ENCODE measurements around the gene ETFDH. TPM values are rescaled to one million over a fixed set of nuclear protein-coding genes. Genes with fewer than 3 reads are reported as not detected.

ETFDH gene
- total and polyA plus RNA-seq, 10 of the 15 experiments (the other 5 are each of a cell fraction or from before 2014, with no cell fraction given), result 10.9 to 30.4 (median 20.6) TPM

DNA sequence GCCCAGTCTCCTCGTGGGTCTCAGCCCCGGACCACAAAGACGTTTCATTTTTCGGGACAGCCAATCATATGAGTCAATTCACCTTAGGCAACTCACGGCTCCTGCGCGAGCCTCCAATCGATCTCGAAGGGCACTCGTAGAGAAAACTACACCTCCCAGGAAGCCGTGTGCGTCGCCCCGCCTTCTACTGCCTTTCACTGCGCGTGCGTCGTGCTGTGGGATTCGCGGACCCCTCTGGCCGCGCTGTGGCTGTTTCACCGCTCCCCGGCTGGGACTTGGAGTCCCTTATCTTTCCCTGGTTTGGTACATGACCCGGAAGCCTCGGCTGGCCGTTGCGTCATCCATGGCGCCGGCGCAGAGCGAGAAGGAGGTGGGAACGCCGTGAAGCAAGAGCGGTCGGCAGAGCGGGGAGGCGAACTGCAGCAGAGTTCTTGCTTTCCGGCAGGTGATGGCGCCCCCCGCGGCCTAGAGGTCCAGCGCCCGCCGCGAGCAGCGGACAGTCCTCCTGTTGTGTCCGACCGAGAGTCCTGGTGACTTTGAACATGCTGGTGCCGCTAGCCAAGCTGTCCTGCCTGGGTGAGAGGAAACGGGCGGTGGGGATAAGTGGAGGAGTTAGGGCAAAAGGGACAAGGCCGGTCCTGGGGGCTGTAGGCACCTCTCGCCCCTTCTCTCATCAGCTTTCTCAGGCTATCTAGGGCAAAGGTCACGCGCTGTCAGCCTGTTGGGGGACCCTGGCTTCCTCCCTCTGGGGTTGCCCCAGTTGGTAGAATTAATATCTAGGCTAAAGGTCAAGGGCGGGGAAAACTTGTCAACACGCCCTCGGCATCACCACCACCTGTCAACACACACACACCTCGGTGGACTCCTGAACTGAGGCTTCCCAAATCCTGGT, at the start of gene ETFDH (continued):
- TF ChIP-seq, protein P1, sequence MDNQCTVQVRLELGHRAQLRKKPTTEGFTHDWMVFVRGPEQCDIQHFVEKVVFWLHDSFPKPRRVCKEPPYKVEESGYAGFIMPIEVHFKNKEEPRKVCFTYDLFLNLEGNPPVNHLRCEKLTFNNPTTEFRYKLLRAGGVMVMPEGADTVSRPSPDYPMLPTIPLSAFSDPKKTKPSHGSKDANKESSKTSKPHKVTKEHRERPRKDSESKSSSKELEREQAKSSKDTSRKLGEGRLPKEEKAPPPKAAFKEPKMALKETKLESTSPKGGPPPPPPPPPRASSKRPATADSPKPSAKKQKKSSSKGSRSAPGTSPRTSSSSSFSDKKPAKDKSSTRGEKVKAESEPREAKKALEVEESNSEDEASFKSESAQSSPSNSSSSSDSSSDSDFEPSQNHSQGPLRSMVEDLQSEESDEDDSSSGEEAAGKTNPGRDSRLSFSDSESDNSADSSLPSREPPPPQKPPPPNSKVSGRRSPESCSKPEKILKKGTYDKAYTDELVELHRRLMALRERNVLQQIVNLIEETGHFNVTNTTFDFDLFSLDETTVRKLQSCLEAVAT (IDR thresholded peaks at IDR 0.05), result peak; percentile 64; the same call in 1 of the 2 replicates
- TF ChIP-seq EP300 (IDR thresholded peaks at IDR 0.05; ENCODE audit: borderline replicate concordance in 1 of 2, control insufficient read depth in 1 of 2, low read depth in 2 of 2, low read length in 2 of 2), result no peak
- no peak for TF ChIP-seq PML (IDR thresholded peaks at IDR 0.05; ENCODE audit: low read length)
- TF ChIP-seq SREBF1 (IDR thresholded peaks at IDR 0.05; ENCODE audit: low read length), result peak; percentile 77
- no peak for TF ChIP-seq MEF2A (IDR thresholded peaks at IDR 0.05; ENCODE audit: insufficient read depth, low read depth, low read length)
- no peak for TF ChIP-seq ZNF622 (IDR thresholded peaks at IDR 0.05)
- TF ChIP-seq CBX5 (IDR thresholded peaks at IDR 0.05; ENCODE audit: low read depth), result peak; percentile 54; the same call in 1 of the 2 replicates
- peak; percentile 19; the same call in 1 of the 2 replicates for TF ChIP-seq SMAD5 (IDR thresholded peaks at IDR 0.05; ENCODE audit: low read depth)
- TF ChIP-seq LARP7 (IDR thresholded peaks at IDR 0.05), result peak; percentile 75
- TF ChIP-seq, protein P2, sequence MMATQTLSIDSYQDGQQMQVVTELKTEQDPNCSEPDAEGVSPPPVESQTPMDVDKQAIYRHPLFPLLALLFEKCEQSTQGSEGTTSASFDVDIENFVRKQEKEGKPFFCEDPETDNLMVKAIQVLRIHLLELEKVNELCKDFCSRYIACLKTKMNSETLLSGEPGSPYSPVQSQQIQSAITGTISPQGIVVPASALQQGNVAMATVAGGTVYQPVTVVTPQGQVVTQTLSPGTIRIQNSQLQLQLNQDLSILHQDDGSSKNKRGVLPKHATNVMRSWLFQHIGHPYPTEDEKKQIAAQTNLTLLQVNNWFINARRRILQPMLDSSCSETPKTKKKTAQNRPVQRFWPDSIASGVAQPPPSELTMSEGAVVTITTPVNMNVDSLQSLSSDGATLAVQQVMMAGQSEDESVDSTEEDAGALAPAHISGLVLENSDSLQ (IDR thresholded peaks at IDR 0.05), result peak; percentile 85
- TF ChIP-seq PBX3 (IDR thresholded peaks at IDR 0.05; ENCODE audit: insufficient replicate concordance, low read depth, low read length), result no peak
- TF ChIP-seq SREBF2 (IDR thresholded peaks at IDR 0.05; ENCODE audit: low read length), result no peak
- TF ChIP-seq RUNX3 (IDR thresholded peaks at IDR 0.05; ENCODE audit: low read length), result peak; percentile 64
- TF ChIP-seq, protein P3, sequence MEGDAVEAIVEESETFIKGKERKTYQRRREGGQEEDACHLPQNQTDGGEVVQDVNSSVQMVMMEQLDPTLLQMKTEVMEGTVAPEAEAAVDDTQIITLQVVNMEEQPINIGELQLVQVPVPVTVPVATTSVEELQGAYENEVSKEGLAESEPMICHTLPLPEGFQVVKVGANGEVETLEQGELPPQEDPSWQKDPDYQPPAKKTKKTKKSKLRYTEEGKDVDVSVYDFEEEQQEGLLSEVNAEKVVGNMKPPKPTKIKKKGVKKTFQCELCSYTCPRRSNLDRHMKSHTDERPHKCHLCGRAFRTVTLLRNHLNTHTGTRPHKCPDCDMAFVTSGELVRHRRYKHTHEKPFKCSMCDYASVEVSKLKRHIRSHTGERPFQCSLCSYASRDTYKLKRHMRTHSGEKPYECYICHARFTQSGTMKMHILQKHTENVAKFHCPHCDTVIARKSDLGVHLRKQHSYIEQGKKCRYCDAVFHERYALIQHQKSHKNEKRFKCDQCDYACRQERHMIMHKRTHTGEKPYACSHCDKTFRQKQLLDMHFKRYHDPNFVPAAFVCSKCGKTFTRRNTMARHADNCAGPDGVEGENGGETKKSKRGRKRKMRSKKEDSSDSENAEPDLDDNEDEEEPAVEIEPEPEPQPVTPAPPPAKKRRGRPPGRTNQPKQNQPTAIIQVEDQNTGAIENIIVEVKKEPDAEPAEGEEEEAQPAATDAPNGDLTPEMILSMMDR (IDR thresholded peaks at IDR 0.05 in 2 of 3, conservative IDR thresholded peaks at IDR 0.05 in 1 of 3; ENCODE audit: control insufficient read depth in 2 of 3, extremely low read depth in 1 of 3, insufficient read depth in 1 of 3, low read depth in 3 of 3, low read length in 3 of 3), result peak; percentile 63 to 82 (median 71)
- TF ChIP-seq NBN (IDR thresholded peaks at IDR 0.05), result peak; percentile 60; the same call in 1 of the 2 replicates
- no peak for TF ChIP-seq ESRRA (IDR thresholded peaks at IDR 0.05; ENCODE audit: low read length)
- no peak for TF ChIP-seq EZH2 (IDR thresholded peaks at IDR 0.05; ENCODE audit: borderline replicate concordance, control insufficient read depth, low read depth, low read length)
- TF ChIP-seq FOXM1 (IDR thresholded peaks at IDR 0.05; ENCODE audit: low read depth, low read length), result no peak
- peak; percentile 52; the same call in 1 of the 2 replicates for TF ChIP-seq BRCA1 (IDR thresholded peaks at IDR 0.05; ENCODE audit: low read depth, low read length)
- peak; percentile 98 for TF ChIP-seq E4F1 (IDR thresholded peaks at IDR 0.05; ENCODE audit: borderline replicate concordance, partially characterized antibody)
- no peak for TF ChIP-seq NR2C2 (IDR thresholded peaks at IDR 0.05; ENCODE audit: borderline replicate concordance, control insufficient read depth, insufficient read length, low read depth)

All from GM12878 (cell line).